AG08395 (cell line): ENCODE data around the gene MASP1.

Experiments
- DNase-seq: peaks from one replicate; pipeline ENCODE4 v3.0.0; 2012; ENCODE audit warnings: mixed read lengths, low spot score

MASP1 gene

GRCh38 chr3:187186375-187186774 lies 105.2 kb downstream of the MASP1 start:
- DNase-seq: no peak

GRCh38 chr3:187185759-187186158 lies 105.8 kb downstream of the MASP1 start:
- DNase-seq: no peak
